Trophoblast cell (in vitro differentiated cells and primary cell): ENCODE measurements around the gene INTS6.

Experiments used
- DNase-seq, 2 donors: peaks; one replicate each; pipeline ENCODE4 v3.0.0-alpha.2; 2016
- H2AFZ ChIP-seq: 2 replicates; pipeline ENCODE4 v1.6.1; 2013; ENCODE audit warnings: low read length, moderate library complexity, mild to moderate bottlenecking; ENCODE audit not compliant: insufficient read depth, poor library complexity
- H2AK5ac ChIP-seq: 2 replicates; pipeline ENCODE4 v1.6.1; 2013; ENCODE audit warnings: mild to moderate bottlenecking, low read length
- H2BK120ac ChIP-seq: 2 replicates; pipeline ENCODE4 v1.6.1; 2013; ENCODE audit warnings: low read length, mild to moderate bottlenecking, moderate library complexity; ENCODE audit not compliant: insufficient read depth, poor library complexity
- H2BK12ac ChIP-seq: 2 replicates; pipeline ENCODE4 v1.6.1; 2013; ENCODE audit warnings: mild to moderate bottlenecking, low read length, moderate library complexity
- H2BK5ac ChIP-seq: 2 replicates; pipeline ENCODE4 v1.6.1; 2013; ENCODE audit warnings: low read length, low read depth, moderate library complexity, mild to moderate bottlenecking; ENCODE audit not compliant: poor library complexity
- H3K14ac ChIP-seq: 2 replicates; pipeline ENCODE4 v1.6.1; 2013; ENCODE audit warnings: mild to moderate bottlenecking, low read length
- H3K18ac ChIP-seq: 2 replicates; pipeline ENCODE4 v1.6.1; 2013; ENCODE audit warnings: mild to moderate bottlenecking, low read length
- H3K23ac ChIP-seq: 2 replicates; pipeline ENCODE4 v1.6.1; 2013; ENCODE audit warnings: low read length
- H3K27ac ChIP-seq: 2 replicates; pipeline ENCODE4 v1.5.1; 2013; ENCODE audit warnings: low read depth, mild to moderate bottlenecking, inconsistent platforms, low read length, moderate library complexity
- H3K27me3 ChIP-seq: 2 replicates; pipeline ENCODE4 v1.6.1; 2013; ENCODE audit warnings: inconsistent platforms, mild to moderate bottlenecking, low read length, moderate library complexity; ENCODE audit not compliant: insufficient read depth
- H3K36me3 ChIP-seq, 2 experiments: 1 replicate in 1 of 2; 2 replicates in 1 of 2; pipeline ENCODE4 v1.6.1; 2013; ENCODE audit warnings: low read length in 2 of 2, mild to moderate bottlenecking in 2 of 2, moderate library complexity in 1 of 2; ENCODE audit not compliant: insufficient read depth in 2 of 2, control insufficient read depth in 1 of 2
- H3K4ac ChIP-seq: 2 replicates; pipeline ENCODE4 v1.6.1; 2013; ENCODE audit warnings: low read depth, mild to moderate bottlenecking, low read length, moderate library complexity
- H3K4me1 ChIP-seq, 2 experiments: 1 replicate in 1 of 2; 2 replicates in 1 of 2; pipeline ENCODE4 v1.6.1; 2013; ENCODE audit warnings: low read length in 2 of 2, mild to moderate bottlenecking in 2 of 2, moderate library complexity in 1 of 2; ENCODE audit not compliant: insufficient read depth in 2 of 2, control insufficient read depth in 1 of 2
- H3K4me2 ChIP-seq: 2 replicates; pipeline ENCODE4 v1.6.1; 2013; ENCODE audit warnings: inconsistent platforms, mild to moderate bottlenecking, low read length, moderate library complexity
- H3K4me3 ChIP-seq: 2 replicates; pipeline ENCODE4 v1.5.1; 2013; ENCODE audit warnings: mild to moderate bottlenecking, low read depth, low read length, inconsistent platforms
- H3K79me1 ChIP-seq: one replicate; pipeline ENCODE4 v1.6.1; 2013; ENCODE audit warnings: low read length
- H3K79me2 ChIP-seq: 2 replicates; pipeline ENCODE4 v1.6.1; 2013; ENCODE audit warnings: low read length, mild to moderate bottlenecking; ENCODE audit not compliant: control insufficient read depth, insufficient read depth, poor library complexity
- H3K9ac ChIP-seq: 2 replicates; pipeline ENCODE4 v1.6.1; 2013; ENCODE audit warnings: mild to moderate bottlenecking, low read length
- H3K9me3 ChIP-seq: 2 replicates; pipeline ENCODE4 v1.6.1; 2013; ENCODE audit warnings: low read depth, mild to moderate bottlenecking, control low read depth, inconsistent platforms, low read length; ENCODE audit not compliant: insufficient read depth
- H4K12ac ChIP-seq: 2 replicates; pipeline ENCODE4 v1.6.1; 2013; ENCODE audit warnings: low read depth, mild to moderate bottlenecking, low read length, moderate library complexity
- H4K8ac ChIP-seq: 2 replicates; pipeline ENCODE4 v1.6.1; 2013; ENCODE audit warnings: low read depth, mild to moderate bottlenecking, low read length, moderate library complexity
- H4K91ac ChIP-seq: one replicate; pipeline ENCODE4 v1.6.1; 2013; ENCODE audit warnings: low read depth, mild to moderate bottlenecking, low read length, moderate library complexity
- WGBS: extraction: QIAGEN DNeasy Blood & Tissue Kit; methylation state at CpG from one replicate; pipeline ENCODE4 v1.1.7; 2013; ENCODE audit warnings: missing lambda C conversion rate; ENCODE audit not compliant: insufficient read length, insufficient coverage; ENCODE audit errors: extremely low coverage; 5-methylcytosine and 5-hydroxymethylcytosine counted together

The INTS6 gene

GRCh38 chr13:51357928-51358595, 94.8 kb downstream of the INTS6 start:
- no peaks in the 10 kb centered on the region for H3K79me2 ChIP-seq
- no peak for DNase-seq

GRCh38 chr13:51355217-51355616, 97.6 kb downstream of the INTS6 start:
- Histone ChIP-seq H4K8ac (no peak overlapping the region), H3K27me3 (no peaks in the 10 kb centered on the region), H3K9me3 (no peaks in the 10 kb centered on the region), H3K79me1 (no peaks in the 10 kb centered on the region), H3K23ac (no peak overlapping the region), H3K18ac (no peak overlapping the region), H3K4me2 (no peak overlapping the region), H2BK120ac (no peak overlapping the region), H3K4me1 (no peaks in the 10 kb centered on the region), H2BK5ac (no peak overlapping the region), H3K14ac (no peak overlapping the region), H3K4me3 (no peak overlapping the region), H3K9ac (no peak overlapping the region), H2BK12ac (no peak overlapping the region), H4K12ac (no peak overlapping the region), H3K4ac (no peak overlapping the region), H3K27ac (no peak overlapping the region), H3K36me3 (no peaks in the 10 kb centered on the region), H2AFZ (no peak overlapping the region), H3K79me2 (no peaks in the 10 kb centered on the region), H4K91ac (no peak overlapping the region), H2AK5ac (no peak overlapping the region)
- DNase-seq: no peak
- WGBS: no CpG with 5 or more reads among the region's 2 CpGs

More at GRCh38 chr13:51357928-51358595, 94.8 kb downstream of the INTS6 start:
- Histone ChIP-seq H3K14ac (no peak overlapping the region), H4K8ac (no peak overlapping the region), H2BK120ac (no peak overlapping the region), H2BK12ac (no peak overlapping the region), H3K4me2 (no peak overlapping the region), H3K4me3 (no peak overlapping the region), H3K9ac (no peak overlapping the region), H3K4ac (no peak overlapping the region), H2AK5ac (no peak overlapping the region), H3K18ac (no peak overlapping the region), H3K27me3 (no peaks in the 10 kb centered on the region), H3K23ac (no peak overlapping the region), H4K12ac (no peak overlapping the region), H2BK5ac (no peak overlapping the region), H3K36me3 (no peaks in the 10 kb centered on the region), H2AFZ (no peak overlapping the region), H4K91ac (no peak overlapping the region), H3K79me1 (no peaks in the 10 kb centered on the region), H3K9me3 (no peaks in the 10 kb centered on the region), H3K4me1 (no peaks in the 10 kb centered on the region), H3K27ac (no peak overlapping the region)
- no CpG with 5 or more reads among the region's 5 CpGs for WGBS

- Histone ChIP-seq H2AFZ (no peak overlapping the region), H3K27ac (no peak overlapping the region), H3K79me1 (no peaks in the 10 kb centered on the region), H4K8ac (no peak overlapping the region), H4K12ac (no peak overlapping the region), H3K9me3 (no peaks in the 10 kb centered on the region), H3K4me2 (no peak overlapping the region), H3K9ac (no peak overlapping the region), H3K4ac (no peak overlapping the region), H3K18ac (no peak overlapping the region), H3K36me3 (no peaks in the 10 kb centered on the region), H3K4me1 (no peaks in the 10 kb centered on the region), H2AK5ac (no peak overlapping the region), H3K79me2 (no peaks in the 10 kb centered on the region), H3K14ac (no peak overlapping the region), H2BK5ac (no peak overlapping the region), H3K4me3 (no peak overlapping the region), H2BK120ac (no peak overlapping the region), H3K27me3 (no peaks in the 10 kb centered on the region), H4K91ac (no peak overlapping the region), H3K23ac (no peak overlapping the region), H2BK12ac (no peak overlapping the region)
- no peak for DNase-seq
Observed at GRCh38 chr13:51349016-51349415, 103.8 kb downstream of the INTS6 start.

GRCh38 chr13:51348069-51348967, 104.5 kb downstream of the INTS6 start:
- no peak overlapping the region for H3K18ac ChIP-seq
- WGBS: no CpG with 5 or more reads among the region's 10 CpGs
- H3K4me1 ChIP-seq: no peaks in the 10 kb centered on the region
- no peak overlapping the region for H4K8ac ChIP-seq
- H3K14ac ChIP-seq: no peak overlapping the region
- H2AFZ ChIP-seq: no peak overlapping the region
- H3K79me1 ChIP-seq: no peaks in the 10 kb centered on the region
- no peaks in the 10 kb centered on the region for H3K9me3 ChIP-seq
- H4K91ac ChIP-seq: no peak overlapping the region
- no peak overlapping the region for H3K4me2 ChIP-seq
- no peak overlapping the region for H2BK120ac ChIP-seq
- H3K27me3 ChIP-seq: no peaks in the 10 kb centered on the region
- no peaks in the 10 kb centered on the region for H3K36me3 ChIP-seq
- no peak overlapping the region for H3K9ac ChIP-seq
- H3K79me2 ChIP-seq: no peaks in the 10 kb centered on the region
- no peak overlapping the region for H3K4ac ChIP-seq
- H2BK5ac ChIP-seq: no peak overlapping the region
- H2AK5ac ChIP-seq: no peak overlapping the region
- H4K12ac ChIP-seq: no peak overlapping the region
- no peak overlapping the region for H3K27ac ChIP-seq
- H3K23ac ChIP-seq: no peak overlapping the region
- no peak overlapping the region for H3K4me3 ChIP-seq
- no peak for DNase-seq
- H2BK12ac ChIP-seq: no peak overlapping the region
